AG09319 (cell line): Measurements from ENCODE around the gene RAP2C.

ENCODE experiments used
- DNase-seq: peaks from one replicate; pipeline ENCODE4 v3.0.0-alpha.2; 2010; ENCODE audit warnings: low read depth; ENCODE audit errors: extremely low read depth
- CTCF ChIP-seq: IDR thresholded peaks from 2 replicates; pipeline ENCODE4 v1.5.1; 2011; ENCODE audit warnings: low read depth, mild to moderate bottlenecking, inconsistent platforms, low read length, moderate library complexity

RAP2C gene

GRCh38 chrX:132181364-132181763 lies 37.9 kb downstream of the RAP2C start:
- no peak for DNase-seq
- no peak for TF ChIP-seq CTCF

- no peak for TF ChIP-seq CTCF
- no peak for DNase-seq
Measured at GRCh38 chrX:132180929-132181328, 38.3 kb downstream of the RAP2C start.

GRCh38 chrX:132173647-132174046 lies 45.6 kb downstream of the RAP2C start:
- DNase-seq = no peak
- TF ChIP-seq CTCF = no peak

GRCh38 chrX:132171881-132172280 lies 47.4 kb downstream of the RAP2C start:
- no peak for TF ChIP-seq CTCF
- no peak for DNase-seq

- DNase-seq = no peak
- TF ChIP-seq CTCF = no peak; the same call in 1 of the 2 replicates
Measured at GRCh38 chrX:132171478-132171877, 47.8 kb downstream of the RAP2C start.

GRCh38 chrX:132169554-132169953 lies 49.7 kb downstream of the RAP2C start:
- no peak for DNase-seq
- TF ChIP-seq CTCF = no peak

GRCh38 chrX:132165651-132166050 lies 53.6 kb downstream of the RAP2C start:
- no peak for TF ChIP-seq CTCF
- DNase-seq = no peak
